GM21381 (cell line): ENCODE data around the gene INPP5K.
"Not testable (repeated sequence)": the region's sequence is repeated elsewhere in the genome, so short reads cannot be mapped to it uniquely, and the experiment has no call there.

ENCODE experiments used
- ATAC-seq: cut with Tn5 transposase; IDR thresholded peaks from one replicate; pipeline ENCODE4 v1.9.1; 2021; ENCODE audit warnings: mild to moderate bottlenecking, moderate library complexity; ENCODE audit not compliant: unreplicated experiment

INPP5K gene

DNA sequence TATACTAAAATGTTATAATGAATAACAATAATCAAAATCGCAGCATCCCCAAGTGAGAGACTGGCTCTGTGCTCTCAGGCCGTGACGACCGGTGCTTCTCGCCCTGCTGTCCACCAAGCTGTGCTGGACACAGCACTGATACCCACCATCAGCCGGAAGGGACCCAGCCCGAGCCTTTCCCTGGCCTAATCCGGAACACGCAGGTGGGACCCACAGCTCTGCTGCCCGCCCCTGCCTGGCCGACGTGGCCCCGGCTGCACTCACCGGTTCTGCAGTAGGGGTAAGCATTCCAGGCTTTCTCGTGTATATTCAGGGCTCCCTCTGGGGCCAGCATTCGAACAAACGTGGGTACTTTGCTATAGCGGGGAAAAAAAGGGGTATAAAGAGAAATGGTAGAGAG, 31.6 kb upstream of the INPP5K start:
- ATAC-seq, result no peak

DNA sequence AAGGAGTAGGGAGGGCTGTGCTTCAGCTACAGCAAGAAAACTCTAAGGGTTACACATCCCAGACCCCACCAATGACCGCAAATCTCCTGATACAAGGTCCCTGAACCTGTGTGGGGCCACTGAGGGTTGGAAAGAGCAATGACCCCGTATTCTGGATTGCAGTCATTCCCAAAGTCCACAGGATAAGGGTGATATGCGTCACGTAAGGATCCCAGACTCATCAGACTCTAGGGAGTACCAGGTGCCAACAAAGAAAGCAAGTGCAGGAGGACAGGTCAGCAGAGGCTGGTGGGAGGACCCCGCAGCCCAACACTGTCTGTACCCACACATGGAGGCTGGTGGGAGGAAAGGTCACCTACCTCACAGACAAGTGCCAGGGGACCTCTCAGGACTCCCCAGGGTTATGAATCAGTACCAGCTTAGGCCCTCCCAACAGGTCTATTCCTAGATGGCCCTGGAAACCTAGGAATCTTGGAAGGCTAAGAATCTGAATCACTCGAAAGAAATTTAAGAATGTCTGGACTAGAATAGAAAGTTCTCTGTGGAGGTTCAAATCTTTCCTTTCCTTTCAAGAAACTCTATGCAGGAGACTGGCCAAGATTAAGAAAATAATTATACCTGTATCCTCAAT, 30.0 kb upstream of the INPP5K start:
- ATAC-seq, result no peak

DNA sequence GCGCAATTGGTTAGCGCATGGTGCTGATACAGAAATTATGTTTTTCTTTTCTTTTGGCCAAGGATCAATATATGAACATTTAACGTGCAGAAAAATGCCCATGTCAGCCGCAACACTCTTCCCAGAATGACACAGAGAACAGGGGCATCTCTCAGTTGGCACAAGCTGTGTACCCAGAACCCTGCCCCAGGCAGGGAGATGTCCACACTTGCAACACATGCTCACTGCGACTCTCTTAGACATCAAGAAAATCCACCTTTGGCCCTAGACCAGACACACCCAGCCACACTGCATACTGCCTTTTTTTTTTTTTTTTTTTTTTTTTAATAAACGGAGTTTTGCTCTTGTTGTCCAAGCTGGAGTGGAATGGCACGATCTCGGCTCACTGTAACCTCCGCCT, 29.2 kb upstream of the INPP5K start:
- ATAC-seq, result no peak

DNA sequence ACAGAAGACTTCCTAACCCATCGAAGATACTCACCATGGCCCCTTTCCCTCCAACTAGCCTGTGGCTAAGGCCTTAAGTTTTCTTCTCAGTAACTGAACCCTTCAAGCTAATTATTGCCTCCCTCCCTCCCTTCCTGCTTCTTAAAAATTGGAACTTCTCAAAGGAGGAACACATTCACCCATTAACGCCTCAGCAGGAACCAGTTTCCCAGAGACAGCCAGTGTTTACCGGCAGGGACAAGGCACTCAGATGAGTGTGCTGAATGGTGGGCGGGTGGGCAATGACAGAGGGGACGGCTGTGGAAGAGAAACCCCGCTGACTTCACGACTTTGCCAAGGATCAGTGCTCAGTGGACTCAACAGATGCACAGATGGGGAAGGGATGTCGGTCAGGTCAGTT, 25.9 kb upstream of the INPP5K start:
- ATAC-seq, result no peak

DNA sequence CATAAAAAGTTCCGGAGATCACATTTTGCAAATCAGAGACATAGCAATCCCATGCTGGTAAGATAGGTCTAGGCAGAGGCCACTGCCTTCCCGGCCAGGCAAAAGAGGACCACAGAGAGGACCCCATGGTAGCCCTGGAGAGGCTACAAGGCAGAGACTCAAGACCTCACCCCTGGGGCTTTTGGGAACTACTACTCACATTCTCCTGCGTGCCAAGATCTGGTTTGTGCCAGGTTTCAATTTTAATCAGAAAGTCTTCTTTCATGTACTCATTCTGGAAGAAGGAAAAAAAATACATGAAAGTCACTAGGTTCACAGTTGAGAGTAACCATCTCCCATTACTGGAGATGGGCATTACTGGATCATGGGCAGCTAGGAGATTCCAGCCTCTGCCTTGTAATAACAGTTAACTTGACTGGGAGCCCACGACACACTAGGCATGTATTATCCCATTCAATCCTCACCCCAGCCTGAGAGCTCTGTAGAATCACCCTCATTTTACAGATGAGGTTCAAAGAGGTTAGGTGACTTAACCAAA, 25.0 kb upstream of the INPP5K start:
- no peak for ATAC-seq

DNA sequence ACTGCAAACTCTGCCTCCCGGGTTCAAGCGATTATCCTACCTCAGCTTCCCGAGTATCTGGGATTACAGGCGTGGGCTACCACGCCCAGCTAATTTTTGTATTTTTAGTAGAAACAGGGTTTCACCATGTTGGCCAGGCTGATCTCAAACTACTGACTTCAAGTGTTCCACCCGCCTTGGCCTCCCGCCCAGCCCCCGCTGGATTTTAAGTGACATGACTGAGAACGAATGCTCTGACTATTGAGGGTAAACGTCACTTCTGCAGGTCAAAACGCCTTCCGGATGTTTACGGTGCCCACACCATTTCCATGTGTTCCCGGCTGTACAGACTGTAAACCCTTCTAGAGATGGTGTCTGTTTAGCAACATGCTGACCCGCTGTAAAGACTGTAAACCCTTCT, 23.4 kb upstream of the INPP5K start:
- ATAC-seq, result no peak

DNA sequence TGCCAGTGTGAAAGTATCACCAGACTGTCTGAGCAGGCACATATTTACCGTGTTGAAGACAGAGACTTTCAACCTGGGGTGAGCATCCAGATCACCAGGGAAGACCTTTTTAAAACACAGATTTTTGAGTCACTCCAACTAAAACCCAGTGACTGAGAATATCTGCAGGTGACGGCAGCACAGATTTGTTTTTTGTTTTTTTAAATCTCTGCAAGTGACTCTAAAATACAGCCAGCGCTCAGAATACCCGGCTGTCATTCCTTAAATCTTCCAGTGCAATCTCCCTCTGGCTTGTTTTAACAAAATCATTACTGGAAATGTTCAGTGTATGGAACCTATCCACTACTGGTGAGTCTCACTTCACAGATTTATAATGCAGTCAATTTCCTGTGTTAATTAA, 19.3 kb upstream of the INPP5K start:
- ATAC-seq, result no peak

DNA sequence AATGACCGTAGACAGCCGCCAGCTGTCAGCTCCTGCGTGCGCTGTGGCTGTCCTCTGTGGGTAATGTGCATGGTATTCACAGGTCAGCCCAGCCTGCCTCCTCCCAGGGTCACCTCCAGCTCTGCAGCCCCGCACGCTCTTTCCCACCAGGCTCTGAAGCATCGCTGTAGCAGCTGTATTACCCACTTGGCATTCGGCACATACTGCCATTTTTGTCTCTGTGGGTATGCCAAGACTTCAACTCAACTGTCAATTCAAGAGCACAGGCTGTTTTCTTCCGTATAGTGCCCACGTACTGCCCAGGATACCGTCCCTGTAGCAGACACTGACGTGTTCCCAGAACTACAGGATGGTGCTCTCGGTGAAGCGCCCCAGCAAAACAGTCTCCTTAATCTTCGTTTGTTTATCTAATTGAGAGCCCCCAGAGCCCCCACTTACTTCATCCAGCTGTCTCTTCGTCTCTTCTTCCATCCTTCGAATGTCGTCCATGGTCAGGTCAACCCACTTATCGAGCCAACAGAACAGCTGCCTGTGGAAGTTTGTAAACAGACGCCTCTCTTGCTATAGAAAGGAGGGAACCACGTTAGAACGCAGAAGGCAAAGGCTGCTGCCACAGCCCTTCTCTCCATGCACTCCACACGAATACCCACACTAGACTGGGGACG, 17.4 kb upstream of the INPP5K start:
- ATAC-seq, result no peak

DNA sequence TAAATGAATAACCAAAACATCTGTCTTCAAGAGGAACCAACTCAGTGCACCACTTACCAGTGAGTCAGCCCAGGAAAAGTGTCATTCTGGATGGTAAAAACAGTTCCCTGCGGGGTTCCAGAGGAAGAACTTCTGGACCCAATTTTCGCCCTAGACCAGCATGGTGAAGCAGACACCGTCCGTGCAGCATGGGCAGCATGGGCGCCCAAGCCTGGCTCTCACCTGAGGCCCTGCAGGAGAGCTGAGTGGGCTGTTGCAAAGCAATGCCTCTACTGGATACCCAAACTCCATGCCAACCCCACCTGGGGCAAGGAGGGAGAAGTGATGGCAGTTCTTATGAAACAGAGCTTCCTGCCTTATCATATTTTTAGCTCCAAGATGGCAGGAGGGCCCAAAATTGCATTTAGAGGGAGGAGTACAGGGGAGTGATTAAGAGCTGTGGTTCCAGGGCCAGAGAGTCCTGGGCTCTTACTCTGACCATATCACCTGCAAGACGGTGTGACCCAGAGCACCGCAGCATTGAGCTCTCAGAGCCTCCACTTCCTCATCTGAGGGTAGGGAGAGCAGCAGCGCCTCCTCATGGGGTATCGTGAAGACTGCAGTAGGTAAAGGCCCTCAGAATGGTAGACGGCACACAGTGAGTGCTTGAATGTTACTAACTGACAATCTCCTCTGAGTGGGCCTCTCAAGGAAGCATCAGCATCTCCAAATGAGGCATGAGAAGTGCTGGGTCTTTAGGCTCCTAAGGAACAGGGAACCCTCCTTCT, 16.6 kb upstream of the INPP5K start:
- no peak for ATAC-seq

DNA sequence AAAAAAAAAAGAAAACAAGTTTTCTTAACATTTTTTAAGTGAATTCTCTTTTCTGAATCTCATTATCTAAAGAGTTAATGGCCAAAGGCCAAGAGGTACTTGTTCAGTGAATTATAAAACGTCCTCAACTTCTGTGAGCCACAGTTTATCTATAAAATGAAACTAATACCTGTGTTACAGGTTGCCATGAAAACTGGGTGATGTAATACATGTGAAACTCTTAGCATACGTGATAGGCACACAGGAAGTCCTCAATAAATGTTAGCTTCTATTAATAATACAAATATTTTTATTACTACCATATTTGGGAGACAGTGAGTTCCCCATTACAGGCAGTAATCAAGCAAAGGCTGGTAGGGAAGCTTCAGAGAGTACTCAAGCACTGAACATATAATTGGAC, 13.5 kb upstream of the INPP5K start:
- ATAC-seq, result no peak

DNA sequence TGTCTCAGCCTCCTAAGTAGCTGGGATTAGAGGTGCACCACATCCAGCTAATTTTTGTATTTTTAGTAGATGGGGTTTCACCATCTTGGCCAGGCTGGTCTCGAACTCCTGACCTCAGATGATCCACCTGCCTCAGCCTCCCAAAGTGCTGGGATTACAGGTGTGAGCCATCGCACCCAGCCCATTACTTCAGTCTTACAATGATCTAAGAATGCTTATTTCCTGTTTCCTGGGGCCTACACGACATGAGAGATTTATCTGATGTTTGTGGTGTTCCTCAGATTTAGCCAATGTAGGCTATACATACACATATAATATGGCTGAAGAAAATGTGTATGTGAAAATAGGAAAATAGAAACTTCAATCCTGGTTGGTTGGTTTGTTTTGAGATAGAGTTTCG, 10.5 kb upstream of the INPP5K start:
- not testable (repeated sequence) for ATAC-seq

DNA sequence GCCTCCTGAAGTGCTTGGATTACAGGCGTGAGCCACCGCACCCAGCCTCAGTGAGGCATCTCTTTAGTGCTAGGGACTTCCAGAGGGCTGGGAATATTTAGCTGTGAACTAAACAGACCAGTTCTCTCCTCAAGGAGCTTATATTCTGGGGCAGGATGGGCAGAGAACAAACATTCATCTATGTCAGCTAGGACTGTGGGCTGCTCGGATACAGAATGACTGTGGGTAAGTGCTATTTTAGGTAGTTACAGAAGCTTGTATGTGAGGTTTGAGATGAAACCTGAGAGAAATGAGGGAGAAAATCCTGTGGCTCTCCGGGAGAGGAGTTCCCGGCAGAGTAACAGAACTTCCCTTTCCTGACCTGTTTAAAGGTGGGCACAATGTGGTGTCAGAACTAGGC, 6.2 kb upstream of the INPP5K start:
- no peak for ATAC-seq

DNA sequence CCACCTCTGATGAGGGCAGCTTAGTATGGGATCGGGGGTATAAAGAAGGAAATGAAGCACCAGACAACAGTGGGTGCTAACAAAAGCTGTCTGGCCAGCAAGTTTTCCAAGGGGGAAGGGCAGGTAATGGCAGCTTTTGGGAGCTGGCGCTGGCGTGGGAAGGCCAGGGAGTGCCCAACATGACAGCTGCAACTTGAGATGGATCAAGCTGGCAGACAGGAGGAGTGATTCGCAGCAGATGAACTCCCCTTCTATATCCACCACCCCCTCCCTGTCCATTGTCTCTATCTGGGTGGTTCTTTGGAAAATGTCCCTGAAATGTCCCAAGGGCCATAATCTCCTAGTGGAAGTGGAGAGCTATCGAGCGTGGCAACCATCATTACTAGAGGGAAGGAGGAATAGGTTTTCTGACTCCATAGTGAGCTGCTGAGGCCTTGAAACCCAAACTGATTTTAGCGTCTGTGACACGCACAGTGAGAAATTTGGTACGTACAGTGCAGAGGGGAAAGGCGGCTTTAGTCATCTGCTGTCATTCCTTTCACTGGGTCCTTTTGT, 4.8 kb upstream of the INPP5K start:
- no peak for ATAC-seq

DNA sequence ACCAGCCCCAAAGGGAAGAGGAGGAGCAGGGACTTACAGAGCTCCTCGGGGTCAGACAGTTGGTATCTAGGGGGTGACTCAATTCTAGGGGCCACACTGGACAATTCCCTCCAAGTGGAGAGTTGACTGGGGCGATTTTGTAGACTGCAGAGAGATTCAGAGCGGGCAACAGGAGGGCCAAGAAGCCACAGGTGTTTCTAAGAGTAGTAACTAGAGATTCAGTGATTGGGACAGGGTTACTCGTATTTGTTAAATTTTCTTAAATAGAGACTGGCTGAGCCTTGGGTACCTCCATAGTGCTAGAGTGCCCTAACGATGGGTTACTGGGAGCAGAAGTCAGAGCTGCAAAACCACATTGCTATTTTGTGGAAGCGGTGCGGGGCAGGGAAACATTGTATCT, 3.3 kb upstream of the INPP5K start:
- ATAC-seq, result no peak

DNA sequence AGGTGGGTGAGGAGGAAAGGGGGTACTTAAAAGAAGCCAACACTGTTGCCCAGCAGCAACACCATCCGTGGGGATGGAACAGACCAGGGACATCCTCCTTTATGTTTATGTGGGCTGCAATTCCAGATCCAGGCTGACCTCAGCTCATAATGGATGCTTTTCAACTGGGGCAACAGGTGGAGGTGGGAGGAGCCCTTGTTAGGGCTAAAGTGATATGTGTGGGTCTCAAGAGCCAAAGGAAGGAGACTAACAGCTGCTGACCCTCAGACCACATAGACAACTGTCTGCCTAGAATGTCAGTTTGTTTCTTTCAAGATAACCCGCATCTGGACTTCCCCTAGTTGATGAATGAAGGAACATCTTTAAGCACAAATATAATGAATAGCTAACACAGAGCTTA, 2.0 kb upstream of the INPP5K start:
- ATAC-seq, result no peak

DNA sequence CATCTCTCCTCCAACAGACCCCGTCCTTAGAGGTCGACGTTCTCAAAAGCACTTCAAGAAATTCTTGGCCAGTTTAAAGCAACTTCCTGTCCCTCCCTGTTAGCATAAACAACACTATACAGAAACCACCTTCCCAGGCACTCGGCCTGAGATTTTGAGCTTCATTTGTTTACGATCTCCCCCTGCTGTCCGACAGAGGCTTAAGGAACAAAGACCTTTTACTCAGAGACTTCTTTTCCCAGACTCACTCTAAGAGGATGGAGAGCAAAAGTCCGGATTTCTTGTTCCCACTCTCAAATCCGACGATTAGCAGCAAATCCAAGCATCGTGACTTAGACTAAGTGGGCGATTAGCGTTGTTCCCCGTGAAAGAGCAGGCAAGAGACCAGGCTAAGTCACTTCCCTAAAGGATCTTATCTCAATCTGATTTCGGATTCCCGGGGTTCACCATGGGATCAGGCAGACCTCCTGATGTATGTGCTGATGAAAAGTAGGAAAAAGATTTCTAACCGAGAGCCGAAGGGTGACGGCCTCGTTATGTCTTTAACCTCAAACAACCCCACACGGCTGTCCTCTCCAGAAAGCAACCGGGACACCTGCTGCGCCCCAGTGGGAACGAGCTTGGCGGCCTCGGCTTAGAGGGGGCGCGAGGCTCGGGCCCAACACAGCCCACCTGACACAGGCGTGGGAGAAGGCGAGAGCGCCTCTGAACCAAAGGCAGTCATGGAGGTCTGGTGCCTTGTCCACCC, 598 bp downstream of the INPP5K start:
- ATAC-seq, result peak; percentile 1

DNA sequence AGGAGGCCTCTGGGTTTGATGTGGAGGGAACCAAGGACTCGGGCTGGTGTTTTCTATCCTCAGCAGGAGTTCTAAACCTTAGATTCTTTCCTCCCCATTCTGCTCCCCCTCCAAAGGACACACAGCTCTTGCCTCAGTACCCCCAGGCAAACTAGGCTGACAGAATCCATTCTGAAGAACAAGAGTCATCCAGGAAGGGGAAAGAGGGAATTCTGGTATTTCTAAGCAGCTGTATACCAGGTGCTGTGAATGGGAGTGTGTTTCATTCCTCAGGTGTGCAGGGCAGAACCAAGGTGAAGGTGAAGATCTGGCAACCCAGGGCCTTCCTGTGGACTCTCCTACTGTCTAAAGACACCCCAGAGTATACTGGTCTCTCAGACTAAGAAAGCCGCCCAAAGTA, 4.1 kb downstream of the INPP5K start:
- ATAC-seq, result no peak

DNA sequence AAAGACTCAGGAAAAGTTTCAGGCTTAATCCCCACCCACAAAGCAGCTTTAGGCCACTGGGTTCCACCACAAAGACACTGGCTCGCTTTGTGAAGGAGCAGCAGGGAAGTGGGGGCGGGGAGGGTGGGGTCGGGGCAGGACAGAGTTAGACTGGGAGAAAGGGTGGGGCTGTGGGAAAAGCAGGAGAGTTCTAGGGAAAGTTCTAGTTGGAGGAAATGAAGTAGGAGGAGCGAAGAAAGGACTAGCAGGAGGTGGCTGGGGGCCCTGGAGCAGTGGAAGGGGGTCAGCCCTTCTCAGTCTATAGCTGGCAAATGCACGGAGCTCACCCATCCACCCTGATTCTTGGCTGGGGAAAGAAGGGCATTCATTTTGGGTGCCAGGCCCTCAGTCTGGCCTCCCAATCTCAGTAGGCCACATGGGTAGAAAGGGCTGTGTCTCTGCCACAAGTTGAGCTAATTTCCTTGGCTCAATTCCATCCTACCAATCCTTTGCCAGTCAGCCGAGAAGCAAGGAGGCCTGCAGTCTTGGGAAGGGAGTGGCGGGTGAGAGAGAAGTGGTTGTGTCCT, 4.6 kb downstream of the INPP5K start:
- no peak for ATAC-seq

DNA sequence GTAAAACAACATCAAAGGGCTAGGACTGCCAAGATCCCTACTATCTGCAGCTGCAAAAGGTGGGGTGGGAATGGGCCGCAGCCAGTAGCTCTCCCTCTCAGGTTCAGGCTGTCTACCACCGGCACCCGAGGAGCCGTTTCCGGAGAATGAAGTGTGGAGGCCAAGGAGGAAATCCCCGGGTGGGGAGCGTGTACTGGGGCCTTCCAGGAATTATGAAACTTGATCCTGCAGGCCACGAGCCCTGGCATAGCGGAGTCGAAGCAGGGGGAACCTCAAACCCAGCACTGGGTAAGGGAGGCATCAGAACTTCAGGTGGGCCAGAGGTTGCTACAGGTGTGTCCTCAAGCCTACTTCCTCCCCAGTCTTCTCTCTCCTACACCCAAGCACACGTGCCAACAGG, 5.1 kb downstream of the INPP5K start:
- no peak for ATAC-seq

DNA sequence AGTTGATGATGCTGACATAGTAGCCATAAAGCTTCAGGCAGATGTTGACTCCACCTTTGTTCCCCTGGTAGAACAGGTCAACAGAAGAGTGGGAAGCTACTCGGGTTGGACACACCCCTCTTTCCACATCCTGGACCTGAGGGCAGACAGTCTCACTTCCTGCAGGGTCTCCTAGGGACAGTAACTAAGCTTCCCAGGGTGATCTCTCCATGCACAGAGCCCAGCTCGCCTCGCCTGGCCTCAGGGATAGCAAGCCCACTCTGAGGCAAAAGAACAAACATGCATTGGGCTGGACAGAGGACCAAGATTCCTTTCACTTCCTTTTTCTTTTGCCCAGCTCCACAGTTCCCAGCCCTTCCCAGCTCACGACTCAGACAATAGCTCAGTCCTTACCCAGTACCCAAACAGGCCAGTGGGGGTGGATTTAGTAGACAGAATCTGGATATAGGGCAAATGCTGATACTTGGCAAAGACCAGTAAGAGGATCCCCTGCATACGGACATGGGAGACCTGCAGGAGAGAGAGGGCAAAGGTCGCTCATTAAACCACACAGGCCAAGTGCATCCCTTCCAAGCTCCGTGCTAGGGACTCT, 7.0 kb downstream of the INPP5K start:
- no peak for ATAC-seq
